K562 (cell line): ENCODE measurements around the gene STON2.

Experiments
- CTCF ChIP-seq, 3 experiments: IDR thresholded peaks in 2 of 3; conservative IDR thresholded peaks in 1 of 3; 2 replicates each; pipeline ENCODE4 v1.5.1; 2011 to 2012; ENCODE audit warnings: low read length in 3 of 3, mild to moderate bottlenecking in 3 of 3, control low read depth in 2 of 3, improper control_type of control experiment in 1 of 3, inconsistent platforms in 1 of 3, low read depth in 1 of 3, mixed read lengths in 1 of 3, moderate library complexity in 1 of 3; ENCODE audit not compliant: insufficient read depth in 2 of 3
- ESRRA ChIP-seq: fragments of 450-650 bp; IDR thresholded peaks from 2 replicates; pipeline ENCODE4 v1.6.1; 2014; ENCODE audit warnings: low read depth, mild to moderate bottlenecking, moderate library complexity, borderline replicate concordance
- EZH2 ChIP-seq: IDR thresholded peaks from 2 replicates; pipeline ENCODE4 v1.6.1; 2012; ENCODE audit warnings: low read depth, mild to moderate bottlenecking, inconsistent platforms, low read length, borderline replicate concordance
- FOS ChIP-seq: IDR thresholded peaks from 3 replicates; pipeline ENCODE4 v1.6.1; 2011; ENCODE audit not compliant: insufficient read length; ENCODE audit errors: extremely low read depth
- FOXM1 ChIP-seq, 2 experiments: fragments of 450-650 bp in 1 of 2; sonication (generic) in 1 of 2; formaldehyde crosslinking in 1 of 2; IDR thresholded peaks; 2 replicates each; pipeline versions ENCODE4 v1.6.1 to v1.9.0; 2017 to 2022; ENCODE audit warnings: low read depth in 2 of 2, mild to moderate bottlenecking in 2 of 2, missing genetic modification reagents in 1 of 2, moderate library complexity in 1 of 2
- GABPB2 ChIP-seq: fragments of 250-450 bp; sonication (Bioruptor Pico); conservative IDR thresholded peaks from 2 replicates; pipeline ENCODE4 v1.5.1; 2021; ENCODE audit warnings: mild to moderate bottlenecking
- HNRNPK ChIP-seq: fragments of 200-400 bp; formaldehyde crosslinking; IDR thresholded peaks from one replicate; pipeline ENCODE4 v1.6.1; 2018; ENCODE audit warnings: mild to moderate bottlenecking, low read depth, low read length; ENCODE audit not compliant: poor library complexity, severe bottlenecking
- KLF10 ChIP-seq: fragments of 250-450 bp; sonication (Bioruptor Pico); IDR thresholded peaks from 2 replicates; pipeline ENCODE4 v1.6.1; 2021; ENCODE audit warnings: matching md5 sums
- POLR2A ChIP-seq: fragments of 450-650 bp; conservative IDR thresholded peaks from 2 replicates; pipeline ENCODE4 v1.6.1; 2016
- REST ChIP-seq, 2 experiments: fragments of 450-650 bp; formaldehyde crosslinking in 1 of 2; IDR thresholded peaks; 2 replicates each; pipeline versions ENCODE4 v1.4.0 to v1.6.1; 2014 to 2020; ENCODE audit warnings: mild to moderate bottlenecking in 2 of 2, borderline replicate concordance in 1 of 2, low read depth in 1 of 2
- ZNF561 ChIP-seq: fragments of 450-650 bp; formaldehyde crosslinking; conservative IDR thresholded peaks from 2 replicates; pipeline ENCODE4 v1.4.0; 2020; ENCODE audit warnings: mild to moderate bottlenecking, moderate library complexity
- TF ChIP-seq, protein P1 (sequence below): sonication (generic); formaldehyde crosslinking; IDR thresholded peaks from 2 replicates; pipeline ENCODE4 v1.8.1; 2023; ENCODE audit warnings: mild to moderate bottlenecking, missing genetic modification reagents

DNA sequence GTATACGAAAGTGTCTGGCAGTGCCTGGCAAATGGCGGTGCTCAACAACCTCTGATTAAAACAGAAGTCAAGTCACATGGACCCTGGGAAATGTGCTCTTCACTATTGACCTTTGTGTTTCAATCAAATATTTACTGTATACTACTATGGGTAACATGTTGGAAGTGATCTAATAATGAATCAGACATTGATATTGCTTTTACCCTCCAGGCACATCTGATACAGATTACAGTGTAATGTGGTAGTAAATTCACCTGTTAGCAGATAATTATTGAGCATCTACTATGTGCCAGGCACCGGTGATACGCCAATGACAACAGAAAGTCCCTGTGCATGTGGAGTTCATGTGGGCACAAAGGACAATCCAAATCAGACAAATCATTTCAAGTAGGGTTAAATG, 63.1 kb downstream of the STON2 start:
- TF ChIP-seq ESRRA (no peak), POLR2A (no peak), CTCF (IDR thresholded peaks at IDR 0.05 in 2 of 3, conservative IDR thresholded peaks at IDR 0.05 in 1 of 3; ENCODE audit: insufficient read depth in 2 of 3, low read depth in 1 of 3, low read length in 3 of 3) (no peak), FOS (no peak), HNRNPK (no peak), GABPB2 (CRISPR knock-in tag) (no peak), REST (IDR thresholded peaks at IDR 0.05; ENCODE audit: borderline replicate concordance) (no peak), REST (CRISPR knock-in tag; IDR thresholded peaks at IDR 0.05; ENCODE audit: low read depth) (no peak), ZNF561 (CRISPR knock-in tag) (no peak), EZH2 (no peak), FOXM1 (IDR thresholded peaks at IDR 0.05; ENCODE audit: low read depth) (no peak), FOXM1 (CRISPR knock-in tag; IDR thresholded peaks at IDR 0.05; ENCODE audit: low read depth) (no peak), KLF10 (CRISPR knock-in tag) (no peak)
- TF ChIP-seq, protein P1, sequence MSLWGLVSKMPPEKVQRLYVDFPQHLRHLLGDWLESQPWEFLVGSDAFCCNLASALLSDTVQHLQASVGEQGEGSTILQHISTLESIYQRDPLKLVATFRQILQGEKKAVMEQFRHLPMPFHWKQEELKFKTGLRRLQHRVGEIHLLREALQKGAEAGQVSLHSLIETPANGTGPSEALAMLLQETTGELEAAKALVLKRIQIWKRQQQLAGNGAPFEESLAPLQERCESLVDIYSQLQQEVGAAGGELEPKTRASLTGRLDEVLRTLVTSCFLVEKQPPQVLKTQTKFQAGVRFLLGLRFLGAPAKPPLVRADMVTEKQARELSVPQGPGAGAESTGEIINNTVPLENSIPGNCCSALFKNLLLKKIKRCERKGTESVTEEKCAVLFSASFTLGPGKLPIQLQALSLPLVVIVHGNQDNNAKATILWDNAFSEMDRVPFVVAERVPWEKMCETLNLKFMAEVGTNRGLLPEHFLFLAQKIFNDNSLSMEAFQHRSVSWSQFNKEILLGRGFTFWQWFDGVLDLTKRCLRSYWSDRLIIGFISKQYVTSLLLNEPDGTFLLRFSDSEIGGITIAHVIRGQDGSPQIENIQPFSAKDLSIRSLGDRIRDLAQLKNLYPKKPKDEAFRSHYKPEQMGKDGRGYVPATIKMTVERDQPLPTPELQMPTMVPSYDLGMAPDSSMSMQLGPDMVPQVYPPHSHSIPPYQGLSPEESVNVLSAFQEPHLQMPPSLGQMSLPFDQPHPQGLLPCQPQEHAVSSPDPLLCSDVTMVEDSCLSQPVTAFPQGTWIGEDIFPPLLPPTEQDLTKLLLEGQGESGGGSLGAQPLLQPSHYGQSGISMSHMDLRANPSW (CRISPR knock-in tag): no peak
